GM12864 (cell line): ENCODE data around the gene TEAD1.

Source experiments
- DNase-seq: peaks from one replicate; pipeline ENCODE4 v3.0.0-alpha.2; 2011; ENCODE audit warnings: low read depth
- H3K4me3 ChIP-seq: 2 replicates; pipeline ENCODE4 v1.5.1; 2011; ENCODE audit warnings: mild to moderate bottlenecking, low read depth, low read length, control low read depth
- TF ChIP-seq, protein P1 (sequence below): IDR thresholded peaks from 2 replicates; pipeline ENCODE4 v1.5.1; 2011; ENCODE audit warnings: low read depth, mild to moderate bottlenecking, moderate library complexity, low read length, control low read depth, inconsistent platforms; ENCODE audit errors: missing control alignments

Gene TEAD1

DNA sequence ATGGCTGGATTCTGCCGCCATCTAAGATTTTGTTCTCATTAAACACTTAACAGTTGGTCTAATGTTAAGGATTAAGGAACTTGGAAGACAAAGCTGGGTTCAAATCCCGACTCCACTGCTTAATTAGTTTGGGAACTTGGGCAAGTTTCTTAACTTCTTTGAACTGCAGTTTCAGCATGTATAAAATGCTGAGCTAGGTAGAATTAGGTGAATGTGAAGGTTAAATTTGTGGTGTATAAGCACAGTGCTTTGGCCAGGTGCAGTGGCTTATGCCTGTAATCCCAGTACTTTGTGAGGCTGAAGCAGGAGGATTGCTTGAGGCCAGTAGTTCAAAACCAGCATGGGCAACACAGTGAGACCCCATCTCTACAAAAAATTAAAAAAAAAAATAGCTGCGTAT is 174.2 kb downstream of the TEAD1 start:
- TF ChIP-seq, protein P1, sequence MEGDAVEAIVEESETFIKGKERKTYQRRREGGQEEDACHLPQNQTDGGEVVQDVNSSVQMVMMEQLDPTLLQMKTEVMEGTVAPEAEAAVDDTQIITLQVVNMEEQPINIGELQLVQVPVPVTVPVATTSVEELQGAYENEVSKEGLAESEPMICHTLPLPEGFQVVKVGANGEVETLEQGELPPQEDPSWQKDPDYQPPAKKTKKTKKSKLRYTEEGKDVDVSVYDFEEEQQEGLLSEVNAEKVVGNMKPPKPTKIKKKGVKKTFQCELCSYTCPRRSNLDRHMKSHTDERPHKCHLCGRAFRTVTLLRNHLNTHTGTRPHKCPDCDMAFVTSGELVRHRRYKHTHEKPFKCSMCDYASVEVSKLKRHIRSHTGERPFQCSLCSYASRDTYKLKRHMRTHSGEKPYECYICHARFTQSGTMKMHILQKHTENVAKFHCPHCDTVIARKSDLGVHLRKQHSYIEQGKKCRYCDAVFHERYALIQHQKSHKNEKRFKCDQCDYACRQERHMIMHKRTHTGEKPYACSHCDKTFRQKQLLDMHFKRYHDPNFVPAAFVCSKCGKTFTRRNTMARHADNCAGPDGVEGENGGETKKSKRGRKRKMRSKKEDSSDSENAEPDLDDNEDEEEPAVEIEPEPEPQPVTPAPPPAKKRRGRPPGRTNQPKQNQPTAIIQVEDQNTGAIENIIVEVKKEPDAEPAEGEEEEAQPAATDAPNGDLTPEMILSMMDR: no peak
- H3K4me3 ChIP-seq: no peak overlapping the region
- DNase-seq: no peak

DNA sequence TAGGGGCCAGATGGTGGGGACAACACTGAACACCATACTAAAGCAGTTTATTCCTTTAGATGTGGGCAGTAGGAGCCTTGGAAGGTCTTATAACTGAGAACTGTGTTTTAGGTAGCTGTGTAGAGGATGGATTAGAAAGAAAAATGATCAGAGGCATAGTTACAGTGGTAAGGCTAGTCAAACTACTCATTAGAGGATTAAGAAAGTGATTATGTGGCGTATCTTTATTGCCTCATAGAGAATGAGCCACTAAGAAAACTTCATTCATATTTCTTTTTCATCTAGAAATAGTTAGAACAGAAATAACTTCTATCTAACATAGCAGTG is 179.1 kb downstream of the TEAD1 start:
- TF ChIP-seq, protein P1: no peak

DNA sequence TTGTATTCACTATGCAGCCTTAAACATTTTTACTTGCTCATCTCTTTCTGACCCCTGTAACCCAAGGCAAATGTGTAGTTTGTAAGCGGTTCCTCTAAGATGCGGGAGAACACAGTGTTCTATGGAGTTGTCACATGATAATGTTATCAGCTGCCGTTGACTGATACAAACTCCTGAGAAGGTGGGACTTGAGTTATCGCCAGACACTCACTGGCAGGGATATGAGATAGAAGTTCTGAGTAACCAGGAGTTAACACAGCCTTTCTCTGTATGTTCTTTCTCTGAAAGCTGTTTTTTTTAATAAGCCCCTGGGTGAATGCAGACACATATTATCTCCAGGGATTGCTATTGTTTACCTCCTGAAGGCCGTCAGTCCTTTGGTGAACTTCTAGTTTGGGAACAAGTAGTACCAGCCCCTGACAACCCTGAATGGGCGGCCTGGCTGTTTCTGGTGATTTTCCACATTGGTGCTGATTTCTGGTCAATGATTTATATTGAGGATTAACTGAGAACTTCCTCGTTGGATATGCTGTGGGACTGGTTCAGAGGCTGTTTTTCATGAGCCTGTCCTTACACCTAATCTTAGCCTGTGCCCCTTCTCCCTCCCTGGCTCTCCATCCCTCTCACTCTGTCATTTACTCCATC is 179.6 kb downstream of the TEAD1 start:
- no peak overlapping the region for H3K4me3 ChIP-seq
- TF ChIP-seq, protein P1: no peak
- DNase-seq: no peak

More for the DNA sequence above, 179.1 kb downstream of the TEAD1 start:
- DNase-seq: no peak
- H3K4me3 ChIP-seq: no peak overlapping the region

DNA sequence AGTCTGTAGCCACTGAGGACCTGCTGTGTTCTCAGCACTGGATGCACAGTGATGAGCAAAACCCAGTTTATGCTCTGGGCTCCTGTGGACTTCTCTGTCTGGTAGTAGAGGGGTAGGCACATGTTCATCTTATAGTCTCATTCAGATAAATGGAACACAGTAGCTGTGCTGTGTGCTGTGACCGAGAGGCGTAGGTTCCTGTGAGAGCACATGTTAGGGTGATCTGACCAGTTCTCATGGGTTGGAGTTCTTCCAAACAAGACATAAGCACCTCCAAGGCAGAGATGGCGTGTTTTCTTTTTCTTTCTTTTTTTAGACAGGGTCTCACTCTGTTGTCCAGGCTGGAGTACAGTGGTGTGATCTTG is 180.1 kb downstream of the TEAD1 start:
- no peak overlapping the region for H3K4me3 ChIP-seq
- TF ChIP-seq, protein P1: no peak
- no peak for DNase-seq

DNA sequence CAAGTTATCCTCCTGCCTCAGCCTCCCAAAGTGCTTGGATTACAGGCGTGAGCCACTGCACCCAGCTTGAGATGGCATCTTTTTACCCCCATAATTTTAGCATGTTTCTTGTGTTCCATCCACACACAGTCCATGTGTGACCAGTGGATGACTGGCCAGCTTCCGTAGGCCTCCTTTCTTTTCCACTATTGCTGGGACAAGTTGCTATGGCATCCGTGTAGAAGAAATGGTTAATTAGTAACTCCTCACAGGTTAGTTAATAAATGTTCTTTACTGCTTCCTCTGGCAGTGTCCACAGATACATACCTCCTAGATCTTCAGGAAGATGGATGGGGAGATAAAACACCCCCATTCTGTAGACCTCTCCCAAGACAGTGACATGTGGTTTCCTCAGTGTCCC is 180.6 kb downstream of the TEAD1 start:
- H3K4me3 ChIP-seq: no peak overlapping the region
- DNase-seq: no peak
- TF ChIP-seq, protein P1: no peak

DNA sequence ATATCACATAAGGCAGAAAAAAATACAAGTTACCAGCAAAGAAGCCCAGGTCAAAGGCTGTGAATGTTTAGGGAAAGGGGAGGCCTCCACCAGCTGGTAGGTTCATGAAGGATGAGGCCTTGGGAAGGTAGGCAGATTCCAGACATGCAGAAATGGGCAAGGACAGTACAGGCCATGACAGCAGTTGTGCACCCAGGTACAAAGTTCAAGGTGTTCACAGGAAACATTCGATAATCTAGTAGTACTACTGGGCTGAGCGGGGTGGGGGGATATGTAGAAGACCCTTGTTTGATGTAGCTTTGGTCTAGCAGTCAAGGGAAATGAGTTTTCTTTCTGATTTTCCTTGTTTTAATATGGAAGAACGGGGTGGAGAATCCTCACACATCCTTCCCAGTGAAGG is 182.1 kb downstream of the TEAD1 start:
- no peak for DNase-seq
- TF ChIP-seq, protein P1: no peak
- no peak overlapping the region for H3K4me3 ChIP-seq

DNA sequence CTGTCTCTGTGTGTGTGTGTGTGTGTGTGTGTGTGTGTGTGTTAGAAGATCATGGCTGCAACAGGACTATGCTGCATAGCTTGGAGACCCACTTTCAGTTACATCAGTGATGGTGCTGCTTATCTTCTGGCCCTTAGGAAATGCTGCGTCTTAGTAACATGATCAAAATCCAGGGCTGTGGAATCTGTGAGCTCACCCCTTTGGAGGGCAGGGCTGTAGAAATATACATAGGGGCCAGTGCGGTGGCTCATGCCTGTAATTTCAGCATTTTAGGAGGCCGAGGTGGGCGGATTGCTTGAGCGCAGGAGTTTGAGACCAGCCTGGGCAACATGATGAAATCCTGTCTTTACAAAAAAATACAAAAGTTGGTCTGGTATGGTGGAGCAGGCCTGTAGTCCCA is 183.4 kb downstream of the TEAD1 start:
- DNase-seq: no peak
- TF ChIP-seq, protein P1: no peak

More for the DNA sequence above, 183.4 kb downstream of the TEAD1 start:
- H3K4me3 ChIP-seq: no peak overlapping the region
